Measurements from ENCODE around the gene GLDC. TPM values are rescaled to one million over a fixed set of nuclear protein-coding genes. Genes with fewer than 3 reads are reported as not detected.

The GLDC gene
- total and polyA plus RNA-seq, 10 of the 15 experiments (the other 5 are each of a cell fraction or from before 2014, with no cell fraction given), result 33.1 to 165 (median 114) TPM

DNA sequence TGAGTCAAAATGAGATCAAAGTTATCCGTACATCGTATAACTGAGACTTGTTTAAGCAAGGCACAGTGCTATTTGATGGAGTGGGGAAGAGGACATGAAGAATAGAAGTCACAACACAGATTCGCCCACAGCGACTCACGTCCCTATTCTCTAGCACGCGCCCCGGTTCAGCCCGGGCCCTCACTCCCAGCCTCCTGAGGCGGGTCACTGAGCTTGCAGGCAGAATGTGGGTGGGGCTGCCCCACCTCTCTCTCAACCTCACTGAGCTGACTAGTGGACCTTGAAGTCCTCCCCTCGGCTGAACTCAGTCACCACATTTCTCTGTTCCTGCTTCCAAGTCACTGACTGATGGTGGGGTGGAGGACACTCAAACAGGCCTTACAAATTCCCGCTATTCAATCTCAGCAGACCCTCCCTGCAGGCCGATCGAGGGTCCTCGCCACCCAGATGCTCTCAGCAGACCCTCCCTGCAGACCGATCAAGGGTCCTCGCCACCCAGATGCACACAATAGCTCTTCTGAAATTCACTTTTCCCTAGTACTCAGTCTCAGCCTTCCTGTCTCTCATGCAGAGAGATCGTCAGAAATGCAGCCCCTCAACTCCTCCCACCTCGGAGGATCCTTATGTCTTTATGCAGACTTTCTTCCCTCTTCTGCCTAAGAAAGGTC, 12.9 kb downstream of the GLDC start (continued):
- TF ChIP-seq FOXM1 (IDR thresholded peaks at IDR 0.05; ENCODE audit: low read depth, low read length), result 0 out of 2 replicates have a peak, but pooled peaks have one; percentile 37
- TF ChIP-seq, protein P1, sequence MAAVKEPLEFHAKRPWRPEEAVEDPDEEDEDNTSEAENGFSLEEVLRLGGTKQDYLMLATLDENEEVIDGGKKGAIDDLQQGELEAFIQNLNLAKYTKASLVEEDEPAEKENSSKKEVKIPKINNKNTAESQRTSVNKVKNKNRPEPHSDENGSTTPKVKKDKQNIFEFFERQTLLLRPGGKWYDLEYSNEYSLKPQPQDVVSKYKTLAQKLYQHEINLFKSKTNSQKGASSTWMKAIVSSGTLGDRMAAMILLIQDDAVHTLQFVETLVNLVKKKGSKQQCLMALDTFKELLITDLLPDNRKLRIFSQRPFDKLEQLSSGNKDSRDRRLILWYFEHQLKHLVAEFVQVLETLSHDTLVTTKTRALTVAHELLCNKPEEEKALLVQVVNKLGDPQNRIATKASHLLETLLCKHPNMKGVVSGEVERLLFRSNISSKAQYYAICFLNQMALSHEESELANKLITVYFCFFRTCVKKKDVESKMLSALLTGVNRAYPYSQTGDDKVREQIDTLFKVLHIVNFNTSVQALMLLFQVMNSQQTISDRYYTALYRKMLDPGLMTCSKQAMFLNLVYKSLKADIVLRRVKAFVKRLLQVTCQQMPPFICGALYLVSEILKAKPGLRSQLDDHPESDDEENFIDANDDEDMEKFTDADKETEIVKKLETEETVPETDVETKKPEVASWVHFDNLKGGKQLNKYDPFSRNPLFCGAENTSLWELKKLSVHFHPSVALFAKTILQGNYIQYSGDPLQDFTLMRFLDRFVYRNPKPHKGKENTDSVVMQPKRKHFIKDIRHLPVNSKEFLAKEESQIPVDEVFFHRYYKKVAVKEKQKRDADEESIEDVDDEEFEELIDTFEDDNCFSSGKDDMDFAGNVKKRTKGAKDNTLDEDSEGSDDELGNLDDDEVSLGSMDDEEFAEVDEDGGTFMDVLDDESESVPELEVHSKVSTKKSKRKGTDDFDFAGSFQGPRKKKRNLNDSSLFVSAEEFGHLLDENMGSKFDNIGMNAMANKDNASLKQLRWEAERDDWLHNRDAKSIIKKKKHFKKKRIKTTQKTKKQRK (IDR thresholded peaks at IDR 0.05; ENCODE audit: low read depth, low read length), result no peak
- TF ChIP-seq NFIC (IDR thresholded peaks at IDR 0.05; ENCODE audit: low read depth, low read length), result peak; percentile 58; the same call in 1 of the 2 replicates
- TF ChIP-seq KAT2A (conservative IDR thresholded peaks at IDR 0.05; ENCODE audit: control insufficient read depth, low read depth, low read length), result no peak
- TF ChIP-seq PAX5 (IDR thresholded peaks at IDR 0.05; ENCODE audit: borderline replicate concordance, low read depth, low read length), result peak; percentile 96
- TF ChIP-seq TBL1XR1 (IDR thresholded peaks at IDR 0.05; ENCODE audit: low read depth, low read length), result no peak; the same call in 1 of the 2 replicates
- TF ChIP-seq, protein P2, sequence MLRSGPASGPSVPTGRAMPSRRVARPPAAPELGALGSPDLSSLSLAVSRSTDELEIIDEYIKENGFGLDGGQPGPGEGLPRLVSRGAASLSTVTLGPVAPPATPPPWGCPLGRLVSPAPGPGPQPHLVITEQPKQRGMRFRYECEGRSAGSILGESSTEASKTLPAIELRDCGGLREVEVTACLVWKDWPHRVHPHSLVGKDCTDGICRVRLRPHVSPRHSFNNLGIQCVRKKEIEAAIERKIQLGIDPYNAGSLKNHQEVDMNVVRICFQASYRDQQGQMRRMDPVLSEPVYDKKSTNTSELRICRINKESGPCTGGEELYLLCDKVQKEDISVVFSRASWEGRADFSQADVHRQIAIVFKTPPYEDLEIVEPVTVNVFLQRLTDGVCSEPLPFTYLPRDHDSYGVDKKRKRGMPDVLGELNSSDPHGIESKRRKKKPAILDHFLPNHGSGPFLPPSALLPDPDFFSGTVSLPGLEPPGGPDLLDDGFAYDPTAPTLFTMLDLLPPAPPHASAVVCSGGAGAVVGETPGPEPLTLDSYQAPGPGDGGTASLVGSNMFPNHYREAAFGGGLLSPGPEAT (IDR thresholded peaks at IDR 0.05; ENCODE audit: low read depth), result peak; percentile 76; the same call in 1 of the 2 replicates
- no peak for TF ChIP-seq RAD21 (IDR thresholded peaks at IDR 0.05; ENCODE audit: insufficient read depth, low read depth, low read length)
- peak; percentile 91 for TF ChIP-seq DPF2 (IDR thresholded peaks at IDR 0.05)
- no peak for TF ChIP-seq KDM1A (IDR thresholded peaks at IDR 0.05; ENCODE audit: borderline replicate concordance)
- peak; percentile 66 to 85 for TF ChIP-seq BHLHE40 (IDR thresholded peaks at IDR 0.05; ENCODE audit: borderline replicate concordance in 1 of 2, low read depth in 2 of 2, low read length in 1 of 2)
- peak; percentile 50 for TF ChIP-seq POLR2A (IDR thresholded peaks at IDR 0.05; ENCODE audit: low read depth, low read length)

Measured in GM12878 (cell line).